ENCODE results near the gene SLC35A4. TPM values are rescaled to one million over a fixed set of nuclear protein-coding genes. Genes with fewer than 3 reads are reported as not detected.
A peak's percentile ranks its signal among the peaks of the same experiment; 100 is the strongest.

Gene SLC35A4
- total and polyA plus RNA-seq, 4 donors, result 24.9 to 43.4 (median 32.2) TPM

GRCh38 chr5:140547508-140548299 lies 16.9 kb upstream of the SLC35A4 start, which contains the start of gene EIF4EBP3:
TSS of gene EIF4EBP3 (plus strand) at chr5:140547662. CDS start at chr5:140547738, 76 bp downstream.
- ATAC-seq (ENCODE audit: low FRiP score), result peak; percentile 98
- peak; percentile 99 for DNase-seq
- intact Hi-C loops (cut with DNase I), result loop anchor here in 1 of 2 donors (1.0 to 5.0 kb wide), 3 partner anchors 14 to 145 kb away; partner anchors contain the start of genes ANKHD1 and TMCO6

GRCh38 chr5:140548300-140548688 lies 16.3 kb upstream of the SLC35A4 start:
- WGBS, 2 donors, result 0% methylated on average over 5 of the region's 5 CpGs
- no peak for DNase-seq
- peak overlapping the region; percentile 65 to 83 for H3K27ac ChIP-seq (ENCODE audit: low read depth in 1 of 2, low read length in 2 of 2)
- ATAC-seq (ENCODE audit: low FRiP score), result peak; percentile 83
- no peaks in the 10 kb centered on the region for H3K27me3 ChIP-seq (ENCODE audit: control insufficient read depth in 1 of 2, insufficient read depth in 2 of 2, low read length in 1 of 2)
- peaks cover 0 to 7% of the 10 kb centered on the region in 2 donors for H3K36me3 ChIP-seq (ENCODE audit: control insufficient read depth in 1 of 2, insufficient read depth in 2 of 2, low read length in 1 of 2)
- intact Hi-C loops (cut with DNase I), result loop anchor here in 1 of 2 donors (5.0 kb wide), 2 partner anchors 89 to 146 kb away; partner anchors contain the start of genes ANKHD1 and TMCO6
- H3K4me1 ChIP-seq (ENCODE audit: control insufficient read depth in 1 of 2, insufficient read depth in 2 of 2, low read length in 2 of 2), result peaks cover 0 to 4% of the 10 kb centered on the region in 2 donors
- H3K4me3 ChIP-seq (ENCODE audit: low read length in 2 of 2), result no peak overlapping the region
- H3K9me3 ChIP-seq (ENCODE audit: control insufficient read depth, low read length), result no peaks in the 10 kb centered on the region

More at GRCh38 chr5:140547508-140548299, 16.9 kb upstream of the SLC35A4 start, which contains the start of gene EIF4EBP3:
- Histone ChIP-seq H3K9me3 (ENCODE audit: control insufficient read depth, low read length) (no peaks in the 10 kb centered on the region), H3K36me3 (ENCODE audit: control insufficient read depth in 1 of 2, insufficient read depth in 2 of 2, low read length in 1 of 2) (peaks cover 0 to 7% of the 10 kb centered on the region in 2 donors), H3K4me1 (ENCODE audit: control insufficient read depth in 1 of 2, insufficient read depth in 2 of 2, low read length in 2 of 2) (peaks cover 0 to 4% of the 10 kb centered on the region in 2 donors), H3K4me3 (ENCODE audit: low read length in 2 of 2) (peak within 1 kb of the TSS; percentile 14 to 27), H3K27me3 (ENCODE audit: control insufficient read depth in 1 of 2, insufficient read depth in 2 of 2, low read length in 1 of 2) (no peaks in the 10 kb centered on the region), H3K27ac (ENCODE audit: low read depth in 1 of 2, low read length in 2 of 2) (peak within 1 kb of the TSS; percentile 65 to 83)
- WGBS, 2 donors, result 0 to 1% methylated on average over 51 to 52 of the region's 52 CpGs

DNA sequence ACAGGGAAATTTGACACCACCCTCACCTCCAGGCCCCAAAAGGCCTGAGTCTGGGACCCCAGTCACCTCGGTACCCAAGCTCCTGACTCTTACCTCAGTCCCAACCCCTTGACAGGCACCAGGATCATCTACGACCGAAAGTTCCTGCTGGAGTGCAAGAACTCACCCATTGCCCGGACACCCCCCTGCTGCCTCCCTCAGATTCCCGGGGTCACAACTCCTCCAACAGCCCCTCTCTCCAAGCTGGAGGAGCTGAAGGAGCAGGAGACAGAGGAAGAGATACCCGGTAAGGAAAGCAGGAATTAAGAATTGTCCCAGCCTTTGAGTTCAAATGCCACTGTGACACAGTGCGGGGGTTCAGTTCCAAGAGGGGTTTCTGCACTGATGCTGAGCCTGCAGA lies 15.8 kb upstream of the SLC35A4 start:
- ATAC-seq (ENCODE audit: low FRiP score), result no peak
- 90% methylated on average over 7 of the region's 7 CpGs for WGBS, 2 donors
- Histone ChIP-seq H3K4me1 (ENCODE audit: control insufficient read depth in 1 of 2, insufficient read depth in 2 of 2, low read length in 2 of 2) (peaks cover 0 to 4% of the 10 kb centered on the region in 2 donors), H3K27me3 (ENCODE audit: control insufficient read depth in 1 of 2, insufficient read depth in 2 of 2, low read length in 1 of 2) (no peaks in the 10 kb centered on the region), H3K27ac (ENCODE audit: low read depth in 1 of 2, low read length in 2 of 2) (peak overlapping the region; percentile 23 to 83), H3K36me3 (ENCODE audit: control insufficient read depth in 1 of 2, insufficient read depth in 2 of 2, low read length in 1 of 2) (peaks cover 0 to 7% of the 10 kb centered on the region in 2 donors), H3K4me3 (ENCODE audit: low read length in 2 of 2) (no peak overlapping the region), H3K9me3 (ENCODE audit: control insufficient read depth, low read length) (no peaks in the 10 kb centered on the region)
- DNase-seq, result no peak
- intact Hi-C loops (cut with DNase I), result loop anchor here in 1 of 2 donors (5.0 kb wide), 2 partner anchors 89 to 146 kb away; partner anchors contain the start of genes ANKHD1 and TMCO6

DNA sequence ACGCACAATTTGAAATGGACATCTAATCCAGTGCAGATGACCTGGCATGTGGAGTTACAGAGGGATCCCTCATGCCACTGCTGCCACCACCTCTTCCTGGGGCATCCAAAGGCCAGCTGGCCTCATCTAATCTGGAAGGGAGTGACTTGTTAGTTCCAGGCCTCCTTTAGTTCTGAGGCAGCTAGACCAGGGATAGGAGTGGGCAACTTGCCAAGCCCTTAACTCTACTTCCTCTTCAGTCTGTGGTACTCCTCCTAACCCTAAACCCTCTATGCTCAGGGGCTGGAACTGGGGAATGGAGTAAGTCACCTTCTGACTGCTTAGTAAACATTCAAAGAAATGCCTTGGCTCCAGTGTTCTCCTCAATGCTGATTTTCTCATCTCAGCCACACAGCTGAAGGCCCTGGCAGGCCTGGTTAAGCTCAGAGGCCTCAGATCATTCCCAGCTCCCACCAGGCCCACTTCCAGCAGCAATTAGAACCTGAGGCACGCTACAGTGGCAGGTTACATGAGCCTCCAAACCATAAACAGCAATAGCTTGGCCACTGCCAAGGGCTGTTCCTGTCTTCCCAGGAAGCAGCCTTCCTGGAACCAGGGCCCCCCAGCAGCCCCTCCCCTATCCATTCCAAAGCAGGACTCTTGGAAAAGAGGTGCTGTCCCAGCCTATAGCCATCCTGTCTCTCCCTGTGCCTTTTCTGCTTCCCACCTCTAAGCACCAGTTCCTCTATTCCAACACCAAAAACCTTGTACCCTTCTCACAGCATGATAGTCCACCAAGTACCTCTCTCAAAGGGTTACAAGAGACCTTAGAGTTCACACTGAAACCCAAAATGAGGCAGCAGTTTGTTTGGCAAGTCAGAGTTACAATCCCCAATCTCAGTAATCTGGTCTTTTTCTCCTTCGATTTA lies 15.1 kb upstream of the SLC35A4 start:
- Histone ChIP-seq H3K36me3 (ENCODE audit: control insufficient read depth in 1 of 2, insufficient read depth in 2 of 2, low read length in 1 of 2) (peaks cover 0 to 6% of the 10 kb centered on the region in 2 donors), H3K27ac (ENCODE audit: low read depth in 1 of 2, low read length in 2 of 2) (peak overlapping the region in 1 of 2 donors; percentile 83), H3K27me3 (ENCODE audit: control insufficient read depth in 1 of 2, insufficient read depth in 2 of 2, low read length in 1 of 2) (no peaks in the 10 kb centered on the region), H3K9me3 (ENCODE audit: control insufficient read depth, low read length) (no peaks in the 10 kb centered on the region), H3K4me3 (ENCODE audit: low read length in 2 of 2) (no peak overlapping the region), H3K4me1 (ENCODE audit: control insufficient read depth in 1 of 2, insufficient read depth in 2 of 2, low read length in 2 of 2) (peaks cover 0 to 4% of the 10 kb centered on the region in 2 donors)
- DNase-seq (peak in 1 of 2 donors; percentile 71), ATAC-seq (ENCODE audit: low FRiP score) (no peak)
- intact Hi-C loops (cut with DNase I), result loop anchor here in 1 of 2 donors (5.0 kb wide), 2 partner anchors 88 to 147 kb away; partner anchors contain the start of genes ANKHD1 and TMCO6
- 70 to 82% methylated on average over 3 of the region's 3 CpGs for WGBS, 2 donors

GRCh38 chr5:140550147-140551079 lies 14.2 kb upstream of the SLC35A4 start:
- H3K4me1 ChIP-seq (ENCODE audit: control insufficient read depth in 1 of 2, insufficient read depth in 2 of 2, low read length in 2 of 2), result peaks cover 0 to 4% of the 10 kb centered on the region in 2 donors
- H3K36me3 ChIP-seq (ENCODE audit: control insufficient read depth in 1 of 2, insufficient read depth in 2 of 2, low read length in 1 of 2), result peaks cover 0 to 6% of the 10 kb centered on the region in 2 donors
- WGBS, 2 donors, result 89 to 91% methylated on average over 11 of the region's 11 CpGs
- ATAC-seq (ENCODE audit: low FRiP score) (no peak), DNase-seq (no peak)
- no peak overlapping the region for H3K4me3 ChIP-seq (ENCODE audit: low read length in 2 of 2)
- no peaks in the 10 kb centered on the region for H3K27me3 ChIP-seq (ENCODE audit: control insufficient read depth in 1 of 2, insufficient read depth in 2 of 2, low read length in 1 of 2)
- intact Hi-C loops (cut with DNase I), result no loop called here
- H3K27ac ChIP-seq (ENCODE audit: low read depth in 1 of 2, low read length in 2 of 2), result no peak overlapping the region
- no peaks in the 10 kb centered on the region for H3K9me3 ChIP-seq (ENCODE audit: control insufficient read depth, low read length)

DNA sequence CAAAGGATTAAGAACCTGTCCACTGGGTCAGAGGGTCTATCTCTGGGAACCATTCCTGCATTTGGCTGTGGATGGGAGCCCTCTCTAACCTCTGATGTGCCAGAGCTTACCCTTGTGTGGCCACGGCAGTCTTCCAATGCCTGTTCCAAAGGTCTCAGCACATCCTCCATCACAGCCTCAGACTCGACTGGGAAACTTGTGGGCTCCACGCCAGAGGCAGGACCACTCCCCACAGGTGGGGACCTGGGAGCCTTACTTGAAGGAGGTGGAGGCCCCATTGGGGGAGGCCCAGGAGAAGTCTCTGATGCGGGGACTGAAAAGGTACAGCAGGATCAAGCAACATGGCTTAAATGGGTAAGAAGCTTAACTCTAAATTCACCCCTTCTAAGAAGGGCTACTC lies 12.8 kb upstream of the SLC35A4 start:
- Histone ChIP-seq H3K4me1 (ENCODE audit: control insufficient read depth in 1 of 2, insufficient read depth in 2 of 2, low read length in 2 of 2) (peaks cover 4% of the 10 kb centered on the region in 2 donors), H3K36me3 (ENCODE audit: control insufficient read depth in 1 of 2, insufficient read depth in 2 of 2, low read length in 1 of 2) (peaks cover 0 to 6% of the 10 kb centered on the region in 2 donors), H3K27ac (ENCODE audit: low read depth in 1 of 2, low read length in 2 of 2) (no peak overlapping the region), H3K27me3 (ENCODE audit: control insufficient read depth in 1 of 2, insufficient read depth in 2 of 2, low read length in 1 of 2) (no peaks in the 10 kb centered on the region), H3K9me3 (ENCODE audit: control insufficient read depth, low read length) (no peaks in the 10 kb centered on the region), H3K4me3 (ENCODE audit: low read length in 2 of 2) (no peak overlapping the region)
- ATAC-seq (ENCODE audit: low FRiP score), result no peak
- DNase-seq, result no peak
- WGBS, 2 donors, result 83 to 89% methylated on average over 4 of the region's 4 CpGs
- intact Hi-C loops (cut with DNase I), result no loop called here

DNA sequence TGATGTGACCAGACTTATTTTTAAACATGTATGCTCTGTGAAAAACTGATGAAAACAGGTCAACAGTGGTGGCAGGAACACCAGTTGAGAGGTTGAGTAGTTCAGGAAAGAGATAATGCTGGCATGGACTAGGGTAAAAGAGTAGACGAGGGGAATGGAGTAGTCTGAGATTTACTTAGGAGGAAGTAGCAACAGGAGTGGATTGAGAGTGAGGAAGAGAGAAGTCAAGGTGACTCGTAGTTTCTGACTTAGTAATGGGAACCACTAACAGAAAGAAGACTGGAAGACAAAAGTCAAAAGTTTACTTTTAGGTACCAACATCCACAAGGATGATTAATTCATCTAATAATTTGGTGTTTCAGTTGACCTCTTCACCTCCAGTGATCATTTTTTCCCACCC lies 11.0 kb upstream of the SLC35A4 start:
- H3K4me1 ChIP-seq (ENCODE audit: control insufficient read depth in 1 of 2, insufficient read depth in 2 of 2, low read length in 2 of 2), result peaks cover 0 to 4% of the 10 kb centered on the region in 2 donors
- no peak overlapping the region for H3K4me3 ChIP-seq (ENCODE audit: low read length in 2 of 2)
- no peaks in the 10 kb centered on the region for H3K27me3 ChIP-seq (ENCODE audit: control insufficient read depth in 1 of 2, insufficient read depth in 2 of 2, low read length in 1 of 2)
- H3K36me3 ChIP-seq (ENCODE audit: control insufficient read depth in 1 of 2, insufficient read depth in 2 of 2, low read length in 1 of 2), result peaks cover 0 to 6% of the 10 kb centered on the region in 2 donors
- DNase-seq (no peak), ATAC-seq (ENCODE audit: low FRiP score) (no peak)
- 79 to 84% methylated on average over 2 of the region's 2 CpGs for WGBS, 2 donors
- intact Hi-C loops (cut with DNase I), result no loop called here
- H3K9me3 ChIP-seq (ENCODE audit: control insufficient read depth, low read length), result no peaks in the 10 kb centered on the region
- H3K27ac ChIP-seq (ENCODE audit: low read depth in 1 of 2, low read length in 2 of 2), result no peak overlapping the region

Measured in aorta (tissue), 5 donors.